UCSD-AML1 (cell line): ENCODE results near the gene WWOX.

Experiments
- DNase-seq: peaks from one replicate; lab custom pipeline; 2025; ENCODE audit not compliant: unreplicated experiment; lab: John Stamatoyannopoulos, UW

WWOX gene

GRCh38 chr16:78745108-78746019 is 645.9 kb downstream of the WWOX start:
- no peak for DNase-seq

GRCh38 chr16:78746718-78747117 is 647.3 kb downstream of the WWOX start:
- DNase-seq: no peak

GRCh38 chr16:78748220-78748929 is 648.9 kb downstream of the WWOX start:
- no peak for DNase-seq

GRCh38 chr16:78749745-78750268 is 650.4 kb downstream of the WWOX start:
- no peak for DNase-seq

DNA sequence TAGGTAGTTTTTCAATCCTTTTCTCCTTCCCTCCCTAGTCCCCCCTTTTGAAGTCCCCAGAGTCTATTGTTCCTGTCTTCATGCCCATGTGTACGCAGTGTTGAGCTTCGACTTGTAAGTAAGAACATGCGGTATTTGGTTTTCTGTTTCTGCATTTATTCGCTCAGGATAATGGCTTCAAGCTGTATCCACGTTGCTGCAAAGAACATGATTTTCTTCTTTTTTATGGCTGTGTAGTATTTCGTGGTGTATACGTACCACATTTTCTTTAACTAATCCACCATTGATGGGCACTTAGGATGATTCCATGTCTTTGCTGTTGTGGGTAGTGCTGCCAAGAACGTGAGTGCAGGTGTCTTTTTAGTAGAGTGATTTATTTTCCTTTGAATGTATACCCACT is 651.2 kb downstream of the WWOX start:
- no peak for DNase-seq

DNA sequence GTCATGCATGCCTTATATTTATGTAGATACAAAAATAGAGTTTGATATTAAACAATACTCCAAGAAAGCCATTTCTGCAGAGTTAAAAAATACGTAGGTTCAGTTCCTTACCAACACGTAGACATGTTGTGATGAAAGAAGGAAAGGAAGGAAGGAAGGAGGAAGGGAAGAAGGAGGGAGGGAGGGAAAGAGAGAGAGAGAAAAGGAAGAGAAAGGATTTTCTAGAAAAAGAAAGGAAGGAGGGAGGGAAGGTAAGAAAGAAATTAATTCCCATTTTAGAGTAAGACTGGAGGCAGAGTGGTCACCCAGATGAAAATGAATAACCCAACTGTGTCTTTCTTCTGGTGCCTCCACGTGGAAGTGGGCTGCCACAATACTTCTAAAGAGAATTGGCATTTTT is 652.1 kb downstream of the WWOX start:
- DNase-seq: no peak

- DNase-seq: no peak
These were observed 655.3 kb downstream of the WWOX start for GRCh38 chr16:78754713-78755112.

- DNase-seq: no peak
These were observed 656.6 kb downstream of the WWOX start for GRCh38 chr16:78755751-78756661.

- no peak for DNase-seq
These were observed 660.1 kb downstream of the WWOX start for GRCh38 chr16:78759596-78759995.

DNA sequence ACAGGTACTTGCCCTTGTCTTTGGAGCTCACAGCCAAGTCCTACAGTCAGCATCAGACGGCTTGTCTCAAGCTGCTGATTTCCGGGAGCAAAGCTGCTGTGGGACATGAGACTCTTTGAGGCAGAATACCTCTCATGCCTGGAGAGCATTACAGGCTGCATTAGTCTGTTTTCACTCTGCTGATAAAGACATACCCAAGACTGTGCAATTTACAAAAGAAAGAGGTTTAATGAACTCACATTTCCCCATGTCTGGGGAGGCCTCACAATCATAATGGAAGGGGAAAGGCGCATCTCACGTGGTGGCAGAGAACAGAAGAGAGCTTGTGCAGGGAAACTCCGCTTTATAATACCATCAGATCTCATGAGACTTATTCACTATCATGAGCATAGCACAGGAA is 661.2 kb downstream of the WWOX start:
- DNase-seq: no peak

- DNase-seq: no peak
These were observed 662.0 kb downstream of the WWOX start for GRCh38 chr16:78761427-78761826.

DNA sequence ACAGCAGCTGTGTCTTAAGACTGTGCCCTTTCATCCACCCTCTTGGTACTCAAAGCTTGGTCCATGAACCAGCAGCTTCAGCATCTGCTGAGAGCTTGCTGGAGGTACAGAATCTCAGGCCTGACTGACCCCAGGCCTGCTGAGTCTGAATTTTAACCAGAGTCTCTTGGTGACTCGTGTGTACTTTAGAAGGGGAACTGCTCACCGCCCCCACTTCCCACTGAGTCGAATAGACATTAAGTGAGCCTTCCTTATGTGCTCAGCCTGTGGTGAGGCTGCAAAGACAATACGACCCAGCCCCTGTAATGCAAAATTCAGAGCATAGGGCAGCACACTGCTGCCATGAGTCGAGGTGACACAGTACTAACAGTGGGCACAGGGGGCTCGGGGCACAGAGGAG is 662.8 kb downstream of the WWOX start:
- DNase-seq: no peak

DNA sequence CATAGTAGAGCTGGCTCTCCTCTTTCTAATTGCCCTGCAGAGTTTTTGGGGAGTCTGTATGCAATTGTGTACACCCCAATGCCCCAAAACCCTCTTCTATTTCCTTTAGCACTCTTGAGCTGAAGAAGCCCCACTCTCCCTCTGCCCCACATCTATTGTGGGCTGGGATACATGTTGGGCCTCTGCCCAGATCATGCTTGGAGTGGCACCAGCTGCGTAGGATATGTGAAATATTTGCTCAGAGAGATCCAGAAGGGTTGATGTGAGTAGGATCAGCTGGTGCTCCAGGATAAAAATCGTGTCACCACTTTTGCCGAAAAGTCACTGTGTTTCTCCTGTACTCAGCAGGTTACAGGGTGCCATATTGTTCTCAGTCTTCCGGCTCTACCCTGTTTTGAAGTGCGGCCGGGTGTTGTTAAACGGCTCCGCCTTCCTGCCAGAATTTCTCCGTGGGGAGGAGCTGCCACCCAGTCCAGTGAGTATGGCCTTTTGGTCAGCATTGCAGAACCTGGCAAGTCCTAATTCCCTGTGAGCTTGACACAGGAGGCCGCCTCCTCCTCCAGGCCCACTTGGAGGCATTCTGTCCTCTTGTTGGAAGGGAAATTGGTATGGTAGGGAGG is 664.5 kb downstream of the WWOX start:
- no peak for DNase-seq

DNA sequence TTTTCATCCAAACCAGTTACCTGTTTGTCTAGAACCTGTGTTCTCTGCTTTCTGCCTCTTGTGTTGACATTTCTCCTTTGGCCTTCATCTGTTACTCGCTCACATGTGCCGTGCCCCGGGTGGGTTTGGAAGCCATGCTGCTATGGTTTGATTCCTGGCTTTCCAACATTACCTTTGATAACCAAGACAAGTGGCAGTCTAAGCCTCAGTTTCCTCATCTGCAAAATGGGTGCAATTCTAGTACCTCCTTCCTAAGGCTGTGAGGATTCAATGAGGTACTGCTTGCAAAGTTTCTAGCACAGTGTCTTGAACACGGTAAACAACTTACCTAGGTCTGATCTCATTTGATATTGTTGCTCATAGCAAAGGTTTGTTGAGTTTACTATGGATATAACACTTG is 665.0 kb downstream of the WWOX start:
- no peak for DNase-seq

DNA sequence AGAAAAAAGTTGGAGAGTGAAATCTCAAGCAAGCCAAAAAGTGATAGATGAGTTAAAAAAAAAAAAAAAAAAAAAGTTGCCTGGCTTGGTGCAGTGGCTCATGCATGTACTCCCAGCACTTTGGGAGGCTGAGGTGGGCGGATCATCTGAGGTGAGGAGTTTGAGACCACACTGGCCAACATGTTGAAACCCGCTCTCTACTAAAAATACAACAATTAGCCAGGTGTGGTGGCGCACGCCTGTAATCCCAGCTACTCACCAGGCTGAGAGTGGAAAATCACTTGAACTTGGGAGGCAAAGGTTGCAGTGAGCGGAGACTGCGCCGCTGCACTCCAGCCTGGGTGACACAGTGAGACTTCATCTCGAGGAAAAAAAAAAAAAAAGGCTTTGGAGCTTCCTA is 668.8 kb downstream of the WWOX start:
- DNase-seq: no peak

DNA sequence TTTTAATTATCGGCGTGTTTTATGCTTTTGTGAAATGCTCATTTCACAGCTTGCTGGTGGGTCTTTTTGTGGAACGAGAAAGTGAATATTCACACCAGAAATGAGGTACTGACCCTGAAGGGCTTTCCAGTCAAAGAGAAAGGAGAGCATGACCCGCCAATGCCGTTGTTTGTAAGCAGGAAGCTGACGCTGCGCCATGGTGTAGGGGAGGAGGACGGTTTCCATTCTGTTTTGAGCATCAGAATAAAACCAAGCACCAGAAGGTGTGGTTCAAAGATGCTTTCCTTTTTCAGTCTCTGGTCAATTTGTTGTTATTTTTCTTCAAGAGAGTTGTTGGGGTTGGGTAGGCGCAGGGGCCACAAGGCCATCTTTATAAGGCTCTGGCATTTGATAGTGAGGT is 669.3 kb downstream of the WWOX start:
- DNase-seq: no peak

GRCh38 chr16:78770353-78771091 is 671.1 kb downstream of the WWOX start:
- DNase-seq: peak; percentile 74

- DNase-seq: no peak
These were observed 673.8 kb downstream of the WWOX start for GRCh38 chr16:78773291-78773702.

DNA sequence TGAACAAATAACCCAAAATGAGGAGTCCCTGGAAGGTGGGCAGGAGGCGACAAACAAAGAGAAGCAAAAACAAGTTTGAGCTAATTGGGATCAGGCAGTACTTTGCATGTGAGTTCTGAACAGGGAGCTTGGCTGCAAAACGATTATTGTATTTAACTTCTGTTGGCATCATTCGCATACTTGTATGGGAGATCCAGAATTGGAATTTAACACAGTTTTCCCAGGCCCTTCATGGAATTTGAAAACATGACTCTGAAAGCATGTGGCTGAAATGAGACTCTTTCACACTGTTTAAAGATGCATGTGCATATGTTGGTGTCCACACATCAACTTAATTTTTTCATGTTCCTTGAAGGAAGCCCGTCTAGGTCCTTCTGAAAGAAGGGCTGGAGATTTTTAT is 674.3 kb downstream of the WWOX start:
- DNase-seq: no peak

DNA sequence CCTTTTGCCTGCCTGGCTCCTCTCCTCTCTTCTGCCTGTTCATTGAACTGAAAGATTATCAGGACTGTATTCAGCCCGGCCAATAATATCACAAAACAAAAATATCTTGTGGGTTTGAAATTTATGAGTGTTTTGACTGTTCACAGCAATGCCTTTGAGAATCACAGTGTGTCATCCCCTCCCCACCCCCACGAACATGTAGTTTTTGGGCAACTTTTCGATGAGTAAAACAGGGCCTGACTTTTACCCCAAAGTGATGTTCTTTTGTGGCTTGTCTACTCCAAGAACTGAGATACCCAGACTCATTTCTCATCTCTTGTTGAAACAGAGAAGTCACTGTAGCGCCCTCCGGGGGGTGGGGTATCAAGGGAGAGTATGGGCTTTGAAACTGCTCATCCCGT is 675.7 kb downstream of the WWOX start:
- no peak for DNase-seq
